Measurements from ENCODE around the gene TBC1D10A.

DNA sequence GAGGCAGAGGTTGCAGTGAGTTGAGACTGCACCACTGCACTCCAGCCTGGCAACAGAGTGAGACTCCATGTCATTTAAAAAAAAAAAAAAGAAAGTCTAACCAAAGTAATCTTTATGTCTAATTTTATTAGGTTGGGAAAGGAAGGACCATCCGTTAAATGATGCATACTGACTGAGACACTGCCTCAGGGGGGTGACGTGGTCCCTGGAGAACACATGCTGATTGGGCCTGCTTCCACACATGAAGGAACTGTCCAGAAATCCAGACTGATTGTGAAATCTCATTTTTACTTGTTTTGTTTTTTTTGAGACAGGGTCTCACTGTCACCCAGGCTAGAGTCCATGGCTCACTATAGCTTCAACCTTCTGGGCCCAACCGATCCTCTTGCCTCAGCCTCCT is 24.5 kb upstream of the TBC1D10A start:
- TF ChIP-seq, protein P1, sequence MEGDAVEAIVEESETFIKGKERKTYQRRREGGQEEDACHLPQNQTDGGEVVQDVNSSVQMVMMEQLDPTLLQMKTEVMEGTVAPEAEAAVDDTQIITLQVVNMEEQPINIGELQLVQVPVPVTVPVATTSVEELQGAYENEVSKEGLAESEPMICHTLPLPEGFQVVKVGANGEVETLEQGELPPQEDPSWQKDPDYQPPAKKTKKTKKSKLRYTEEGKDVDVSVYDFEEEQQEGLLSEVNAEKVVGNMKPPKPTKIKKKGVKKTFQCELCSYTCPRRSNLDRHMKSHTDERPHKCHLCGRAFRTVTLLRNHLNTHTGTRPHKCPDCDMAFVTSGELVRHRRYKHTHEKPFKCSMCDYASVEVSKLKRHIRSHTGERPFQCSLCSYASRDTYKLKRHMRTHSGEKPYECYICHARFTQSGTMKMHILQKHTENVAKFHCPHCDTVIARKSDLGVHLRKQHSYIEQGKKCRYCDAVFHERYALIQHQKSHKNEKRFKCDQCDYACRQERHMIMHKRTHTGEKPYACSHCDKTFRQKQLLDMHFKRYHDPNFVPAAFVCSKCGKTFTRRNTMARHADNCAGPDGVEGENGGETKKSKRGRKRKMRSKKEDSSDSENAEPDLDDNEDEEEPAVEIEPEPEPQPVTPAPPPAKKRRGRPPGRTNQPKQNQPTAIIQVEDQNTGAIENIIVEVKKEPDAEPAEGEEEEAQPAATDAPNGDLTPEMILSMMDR (IDR thresholded peaks at IDR 0.05) = no peak
- TF ChIP-seq POLR2A (IDR thresholded peaks at IDR 0.05) = no peak

Data from Peyer's patch (tissue), 4 donors.